ENCODE measurements around the gene PPP2R3A.
"Not testable (repeated sequence)": the region's sequence is repeated elsewhere in the genome, so short reads cannot be mapped to it uniquely, and the experiment has no call there.

PPP2R3A gene

DNA sequence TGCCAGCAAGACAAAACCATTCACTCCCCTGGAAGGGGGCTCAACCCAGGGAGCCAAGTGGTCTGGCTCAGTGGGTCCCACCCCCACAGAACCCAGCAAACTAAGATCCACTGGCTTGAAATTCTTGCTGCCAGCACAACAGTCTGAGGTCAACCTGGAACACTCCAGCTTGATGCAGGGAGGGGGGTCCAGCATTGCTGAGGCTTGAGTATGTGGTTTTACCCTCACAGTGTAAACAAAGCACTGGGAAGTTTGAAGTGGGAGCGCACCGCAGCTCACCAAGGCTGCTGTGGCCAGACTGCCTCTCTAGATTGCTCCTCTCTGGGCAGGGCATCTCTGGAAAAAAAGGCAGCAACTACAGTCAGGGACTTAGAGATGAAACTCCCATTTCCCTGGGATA lies 148.9 kb downstream of the PPP2R3A start:
- no peak for DNase-seq

DNA sequence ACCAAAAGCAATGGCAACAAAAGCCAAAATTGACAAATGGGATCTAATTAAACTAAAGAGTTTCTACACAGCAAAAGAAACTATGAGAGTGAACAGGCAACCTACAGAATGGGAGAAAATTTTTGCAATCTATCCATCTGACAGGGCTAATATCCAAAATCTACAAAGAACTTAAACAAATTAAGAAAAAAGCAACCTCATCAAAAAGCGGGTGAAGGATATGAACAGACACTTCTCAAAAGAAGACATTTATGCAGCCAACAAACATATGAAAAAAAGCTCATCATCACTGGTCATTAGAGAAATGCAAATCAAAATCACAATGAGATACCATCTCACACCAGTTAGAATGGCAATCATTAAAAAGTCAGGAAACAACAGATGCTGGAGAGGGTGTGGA lies 153.8 kb downstream of the PPP2R3A start:
- not testable (repeated sequence) for DNase-seq

DNA sequence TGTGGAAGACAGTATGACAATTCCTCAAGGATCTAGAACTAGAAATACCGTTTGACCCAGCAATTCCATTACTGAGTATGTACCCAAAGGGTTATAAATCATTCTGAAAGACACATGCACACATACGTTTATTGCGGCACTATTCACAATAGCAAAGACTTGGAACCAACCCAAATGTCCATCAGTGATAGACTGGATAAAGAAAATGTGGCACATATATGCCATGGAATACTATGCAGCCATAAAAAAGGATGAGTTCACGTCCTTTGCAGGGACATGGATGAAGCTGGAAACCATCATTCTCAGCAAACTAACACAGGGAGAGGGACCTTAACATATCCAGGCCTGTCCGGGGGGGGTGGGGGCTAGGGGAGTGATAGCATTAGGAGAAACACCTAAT lies 154.3 kb downstream of the PPP2R3A start:
- DNase-seq, result not testable (repeated sequence)

DNA sequence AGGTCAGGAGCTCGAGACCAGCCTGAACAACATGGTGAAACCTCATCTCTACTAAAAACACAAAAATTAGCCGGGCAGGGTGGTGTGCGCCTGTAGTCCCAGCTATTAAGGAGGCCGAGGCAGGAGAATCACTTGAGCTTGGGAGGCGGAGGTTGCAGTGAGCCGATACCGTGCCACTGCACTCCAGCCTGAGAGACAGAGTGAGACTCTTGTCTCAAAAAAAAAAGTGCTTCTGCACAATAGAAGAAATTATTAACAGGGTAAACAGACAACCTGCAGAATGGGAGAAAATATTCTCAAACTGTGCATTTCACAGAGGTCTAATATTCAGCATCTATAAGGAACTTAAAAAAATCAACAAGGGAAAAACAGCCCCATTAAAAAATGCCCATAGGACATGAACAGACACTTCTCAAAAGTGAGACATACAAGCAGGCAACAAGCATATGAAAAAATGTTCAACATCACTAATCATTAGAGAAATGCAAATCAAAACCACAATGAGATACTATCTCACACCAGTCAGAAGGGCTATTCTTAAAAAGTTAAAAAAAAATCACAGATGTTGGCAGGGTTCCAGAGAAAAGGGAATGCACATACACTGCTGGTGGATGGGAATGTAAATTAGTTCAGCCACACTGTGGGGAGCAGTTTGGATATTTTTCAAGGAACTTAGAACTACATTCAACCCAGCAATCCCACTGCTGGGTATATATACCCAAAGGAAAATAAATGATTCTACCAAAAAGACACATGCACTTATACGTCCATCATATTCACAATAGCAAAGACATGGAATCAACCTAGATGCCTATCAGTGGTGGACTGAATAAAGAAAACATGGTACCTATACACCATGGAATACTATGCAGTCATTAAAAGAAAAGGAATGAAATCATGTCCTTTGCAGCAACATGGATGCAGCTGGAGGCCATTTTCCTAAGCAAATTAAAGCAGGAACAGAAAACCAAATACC lies 155.1 kb downstream of the PPP2R3A start:
- DNase-seq, result no peak

DNA sequence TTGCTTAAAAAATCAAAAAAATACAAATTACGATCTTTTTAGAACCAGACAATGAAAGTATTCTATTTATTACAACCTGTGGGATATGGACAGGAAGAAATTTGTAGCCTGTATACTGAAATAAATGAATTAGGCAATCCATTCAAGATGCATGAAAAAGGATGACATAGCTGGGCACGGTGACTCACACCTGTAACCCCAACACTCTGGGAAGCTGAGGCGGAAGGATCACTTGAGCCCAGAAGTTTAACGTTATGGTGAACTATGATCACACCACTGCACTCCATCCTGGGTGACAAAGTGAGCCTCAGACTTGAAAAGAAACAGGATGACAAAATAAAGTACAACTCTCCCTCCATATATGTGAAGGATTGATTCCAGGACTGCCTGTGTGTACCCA lies 156.5 kb downstream of the PPP2R3A start:
- DNase-seq, result no peak

DNA sequence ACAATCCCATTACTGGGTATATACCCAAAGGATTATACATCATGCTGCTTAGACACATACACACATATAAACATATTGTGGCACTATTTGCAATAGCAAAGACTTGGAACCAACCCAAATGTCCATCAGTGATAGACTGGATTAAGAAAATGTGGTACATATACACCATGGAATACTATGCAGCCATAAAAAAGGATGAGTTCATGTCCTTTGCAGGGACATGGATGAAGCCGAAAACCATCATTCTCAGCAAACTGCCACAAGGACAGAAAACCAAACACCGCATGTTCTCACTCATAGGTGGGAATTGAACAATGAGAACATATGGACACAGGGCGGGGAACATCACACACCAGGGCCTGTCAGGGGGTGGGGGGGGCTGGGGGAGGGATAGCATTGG lies 166.1 kb downstream of the PPP2R3A start:
- not testable (repeated sequence) for DNase-seq

DNA sequence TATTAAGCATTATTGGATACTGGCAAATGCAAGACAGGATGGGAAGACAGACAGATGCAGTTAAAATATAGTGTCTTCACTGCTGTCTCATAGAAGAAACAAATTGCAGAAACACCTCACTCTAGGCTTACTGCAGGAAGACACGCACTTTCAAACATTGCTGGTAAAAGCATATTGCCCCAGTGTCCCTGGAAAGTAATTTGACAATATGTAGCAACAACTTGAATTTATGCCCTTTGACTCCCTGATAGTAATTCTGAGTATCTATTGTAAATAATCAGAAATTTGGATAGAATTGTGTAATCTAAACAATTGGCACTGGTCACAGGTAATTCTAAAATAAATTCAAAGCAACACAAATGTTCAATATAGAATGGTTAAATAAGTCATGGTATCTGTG lies 168.6 kb downstream of the PPP2R3A start:
- DNase-seq, result no peak

GRCh38 chr3:136135039-136135802 lies 169.7 kb downstream of the PPP2R3A start:
- DNase-seq, result no peak

DNA sequence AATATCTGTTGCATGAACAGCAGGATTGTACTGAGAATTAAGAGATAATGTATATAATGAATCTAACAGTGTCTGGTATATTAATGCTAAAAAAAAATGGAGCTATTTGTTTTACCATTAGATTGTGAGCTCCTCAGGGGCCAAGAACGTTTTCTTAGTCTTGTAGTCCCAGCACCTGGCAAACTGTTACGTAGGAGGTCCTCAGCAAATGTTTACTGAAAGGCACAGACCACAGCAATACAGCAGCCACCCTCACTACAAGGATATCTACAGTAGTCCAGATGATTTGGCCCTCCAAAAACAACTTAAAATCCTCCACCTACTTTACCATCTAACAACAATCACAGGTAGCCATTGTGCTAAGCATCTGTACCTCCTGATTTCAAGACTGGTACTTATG lies 170.9 kb downstream of the PPP2R3A start:
- DNase-seq, result no peak

DNA sequence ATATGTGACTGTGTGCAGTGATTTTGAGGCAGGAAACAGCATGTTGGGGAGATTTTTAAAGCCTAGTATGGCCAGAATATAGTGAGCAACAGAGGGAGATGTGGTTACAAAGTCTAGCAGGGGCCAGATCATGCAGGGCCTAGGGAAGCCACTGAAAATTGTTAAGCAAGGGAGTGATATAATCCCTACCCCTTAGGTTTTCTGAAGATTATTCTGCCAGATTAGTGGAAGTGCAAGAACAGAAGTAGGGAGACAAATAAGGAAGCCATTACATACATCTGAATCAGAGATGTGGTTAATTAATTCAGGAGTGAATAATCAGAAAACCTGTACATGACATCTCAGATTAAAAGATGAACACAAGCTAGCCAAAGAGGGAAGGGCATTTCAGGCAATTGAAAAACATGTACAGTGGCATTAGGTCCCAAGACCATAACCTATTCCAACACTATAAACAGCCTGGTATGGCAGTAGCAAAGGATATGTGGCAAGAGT lies 175.8 kb downstream of the PPP2R3A start:
- no peak for DNase-seq

DNA sequence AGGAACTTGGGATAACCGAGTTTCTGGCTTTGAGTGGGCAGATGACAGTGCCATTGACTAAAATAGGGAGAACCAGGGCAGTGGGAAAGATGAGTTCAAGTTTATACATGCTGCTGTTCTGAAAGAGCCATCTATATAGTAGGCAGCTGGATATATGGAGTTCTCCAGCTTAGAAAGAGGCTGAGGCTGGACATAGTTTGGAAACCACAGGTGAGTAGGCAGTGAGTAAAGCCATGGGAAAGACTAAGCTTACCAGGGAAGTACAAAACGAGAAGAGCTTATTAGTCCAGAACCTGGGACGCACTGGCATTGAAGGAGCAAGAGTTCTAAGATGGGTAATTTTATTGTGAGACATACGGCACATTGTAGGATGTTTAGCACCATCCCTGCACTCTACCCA lies 176.4 kb downstream of the PPP2R3A start:
- DNase-seq, result no peak

GRCh38 chr3:136142592-136142991 lies 177.1 kb downstream of the PPP2R3A start:
- no peak for DNase-seq

DNA sequence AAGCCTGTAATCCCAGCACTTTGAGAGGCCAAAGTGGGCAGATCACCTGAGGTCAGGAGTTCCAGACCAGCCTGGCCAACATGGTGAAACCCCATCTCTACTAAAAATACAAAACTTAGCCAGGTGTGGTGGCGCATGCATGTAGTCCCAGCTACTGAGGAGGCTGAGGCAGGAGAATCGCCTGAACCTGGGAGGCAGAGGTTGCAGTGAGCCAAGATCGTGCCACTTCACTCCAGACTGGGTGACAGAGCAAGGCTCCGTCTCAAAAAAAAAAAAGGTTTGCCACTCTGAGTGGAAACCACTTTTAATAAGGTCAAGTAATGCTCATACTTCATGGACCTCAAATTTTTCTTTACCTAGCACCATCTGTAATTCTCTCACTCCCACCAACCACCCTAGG lies 178.9 kb downstream of the PPP2R3A start:
- not testable (repeated sequence) for DNase-seq

GRCh38 chr3:136146981-136147729 lies 181.6 kb downstream of the PPP2R3A start:
- DNase-seq, result no peak

- no peak for DNase-seq
These were observed 184.1 kb downstream of the PPP2R3A start for GRCh38 chr3:136149667-136150066.

- no peak for DNase-seq
These were observed 185.7 kb downstream of the PPP2R3A start for GRCh38 chr3:136151219-136151618.

DNA sequence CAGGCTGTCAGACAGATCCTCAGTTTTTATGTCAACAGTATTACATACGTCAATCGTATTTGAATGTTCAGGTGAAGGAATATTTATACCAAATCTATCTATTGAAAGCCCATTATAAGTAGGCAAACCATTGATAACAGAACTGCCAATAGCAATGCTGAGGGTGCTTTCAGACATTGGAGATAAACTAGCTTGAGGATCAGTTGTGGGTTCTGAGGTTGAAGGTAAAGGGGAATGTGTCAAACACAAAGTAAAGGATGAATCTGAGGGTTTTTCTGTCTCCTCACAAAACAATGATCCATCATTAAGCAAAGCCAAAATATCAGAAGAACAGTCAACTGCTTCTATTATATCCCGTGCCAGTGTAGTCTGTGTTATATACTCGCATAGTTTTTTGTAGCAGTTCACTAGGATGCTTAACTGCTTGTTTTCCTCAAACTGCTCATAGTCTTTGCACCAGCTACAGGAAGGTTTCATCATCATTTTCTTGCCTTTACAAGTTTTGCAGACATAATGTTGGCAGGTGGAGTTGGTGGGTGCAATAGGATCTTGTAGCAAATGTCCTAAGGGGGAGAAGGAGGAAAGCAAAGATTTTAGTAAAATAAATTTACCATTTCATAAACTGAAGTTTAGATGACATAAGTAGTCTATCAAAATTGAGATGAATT lies 186.8 kb downstream of the PPP2R3A start:
- DNase-seq, result no peak

DNA sequence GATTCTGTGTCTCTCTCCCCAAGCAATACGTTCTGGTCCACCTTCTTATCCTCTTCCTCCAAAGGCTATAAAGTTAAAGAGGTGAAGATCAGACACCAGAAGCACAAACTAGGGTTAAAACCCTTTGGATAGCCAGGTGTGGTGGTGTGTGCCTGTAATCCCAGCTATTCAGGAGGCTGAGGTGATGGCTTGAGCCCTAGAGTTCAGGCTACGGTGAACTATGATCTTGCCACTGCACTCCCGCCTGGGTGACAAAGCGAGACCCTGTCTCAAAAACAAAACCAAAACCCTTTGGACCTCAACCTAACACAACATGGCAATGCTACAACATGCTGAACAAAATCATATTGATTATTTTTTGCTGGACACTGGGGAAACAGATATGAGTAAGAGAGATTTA lies 187.4 kb downstream of the PPP2R3A start:
- DNase-seq, result no peak

DNA sequence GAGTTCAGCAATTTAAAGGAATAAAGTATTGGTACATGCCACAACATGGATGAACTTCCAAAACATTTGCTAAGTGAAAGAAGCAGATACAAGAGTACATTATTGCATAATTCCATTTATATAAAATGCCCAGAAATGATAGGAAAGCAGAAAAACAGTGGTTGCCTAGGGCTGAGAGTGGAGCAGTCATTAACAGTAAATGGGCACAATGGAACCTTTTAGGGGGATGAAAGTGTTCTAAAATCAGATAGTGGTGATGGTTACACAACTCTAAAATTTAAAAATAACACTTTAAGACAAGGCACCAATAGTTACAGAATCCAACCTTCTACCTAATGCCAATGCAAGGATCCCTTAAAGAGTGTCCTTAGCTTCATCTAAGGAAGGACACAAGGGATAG lies 196.0 kb downstream of the PPP2R3A start:
- DNase-seq, result no peak

DNA sequence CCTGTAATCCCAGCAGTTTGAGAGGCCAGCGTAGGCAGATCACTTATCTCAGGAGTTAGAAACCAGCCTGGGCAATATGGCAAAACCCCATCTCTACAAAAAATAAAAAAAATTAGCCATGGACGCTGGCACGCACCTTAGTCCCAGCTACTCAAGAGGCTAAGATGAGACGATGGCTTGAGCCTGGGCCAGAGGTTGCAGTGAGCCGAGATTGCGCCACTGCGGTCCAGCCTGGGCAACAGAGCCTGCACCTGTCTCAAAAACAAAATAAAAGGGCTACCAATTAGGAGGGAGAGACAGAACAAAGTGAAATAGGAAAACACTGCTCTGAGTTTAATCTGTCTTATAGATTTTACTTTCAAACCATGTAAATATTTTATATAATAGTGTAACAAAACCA lies 196.8 kb downstream of the PPP2R3A start:
- DNase-seq, result no peak

GRCh38 chr3:136163607-136164006 lies 198.1 kb downstream of the PPP2R3A start:
- DNase-seq, result not testable (repeated sequence)

- DNase-seq, result no peak
These were observed 201.0 kb downstream of the PPP2R3A start for GRCh38 chr3:136166507-136166906.

Measured in CD4-positive, alpha-beta T cell treated with Interleukin-10 for 1 hour (primary cell).